SU-DHL-6 (cell line): ENCODE data around the gene PARD6G.

Source experiments
- H2AFZ ChIP-seq: fragments of 200-600 bp; sonication (generic); 2 replicates; pipeline ENCODE4 v1.6.1; 2014; ENCODE audit warnings: low read depth, mild to moderate bottlenecking, moderate library complexity, mixed read lengths, antibody characterized with exemption, low read length; ENCODE audit not compliant: severe bottlenecking
- H3F3A ChIP-seq: fragments of 200-600 bp; shearing (Covaris generic); 2 replicates; pipeline ENCODE4 v1.6.0; 2016; ENCODE audit warnings: antibody characterized with exemption, mild to moderate bottlenecking; ENCODE audit not compliant: insufficient read depth
- H3K27ac ChIP-seq: fragments of 200-600 bp; sonication (generic); 2 replicates; pipeline ENCODE4 v1.5.1; 2016; ENCODE audit warnings: low read depth, mild to moderate bottlenecking, low read length, moderate library complexity, mixed read lengths
- H3K27me3 ChIP-seq: fragments of 200-600 bp; sonication (generic), shearing (Covaris generic); 2 replicates; pipeline ENCODE4 v1.6.0; 2014; ENCODE audit warnings: mild to moderate bottlenecking, low read length
- H3K36me3 ChIP-seq: fragments of 200-600 bp; sonication (generic); 2 replicates; pipeline ENCODE4 v1.6.1; 2014; ENCODE audit warnings: mild to moderate bottlenecking, low read length, mixed read lengths
- H3K4me2 ChIP-seq: fragments of 300-600, 200-600 bp; shearing (Covaris generic), sonication (generic); 2 replicates; pipeline ENCODE4 v1.6.0; 2014; ENCODE audit warnings: low read length, low read depth, mild to moderate bottlenecking; ENCODE audit not compliant: poor library complexity, severe bottlenecking
- H3K4me3 ChIP-seq: fragments of 200-600 bp; sonication (generic); 2 replicates; pipeline ENCODE4 v1.5.1; 2014; ENCODE audit warnings: antibody characterized with exemption, low read length, mild to moderate bottlenecking, mixed read lengths; ENCODE audit not compliant: insufficient read depth, poor library complexity, severe bottlenecking
- H3K79me2 ChIP-seq: fragments of 200-600 bp; sonication (generic); 2 replicates; pipeline ENCODE4 v1.6.1; 2014; ENCODE audit warnings: mild to moderate bottlenecking, low read length, moderate library complexity; ENCODE audit not compliant: insufficient read depth
- H3K9ac ChIP-seq: fragments of 200-600 bp; sonication (generic); 2 replicates; pipeline ENCODE4 v1.7.0; 2014; ENCODE audit warnings: mild to moderate bottlenecking, low read length
- H3K9me2 ChIP-seq: fragments of 200-600 bp; sonication (generic); replicated peaks from 2 replicates; pipeline ENCODE4 v1.6.1; 2014; ENCODE audit warnings: low read length; ENCODE audit not compliant: insufficient read depth
- H3K9me3 ChIP-seq: fragments of 200-600 bp; sonication (generic); 2 replicates; pipeline ENCODE4 v1.6.1; 2014; ENCODE audit warnings: low read length, mixed read lengths; ENCODE audit not compliant: insufficient read depth
- H4K20me1 ChIP-seq: fragments of 200-600 bp; sonication (generic); 2 replicates; pipeline ENCODE4 v1.6.1; 2014; ENCODE audit warnings: low read depth, mild to moderate bottlenecking, antibody characterized with exemption, low read length, moderate library complexity, mixed read lengths
- CTCF ChIP-seq: fragments of 200-600 bp; sonication (generic); IDR thresholded peaks from one replicate; pipeline ENCODE4 v1.5.1; 2017; ENCODE audit warnings: antibody characterized with exemption, mild to moderate bottlenecking, low read length, moderate library complexity; ENCODE audit not compliant: insufficient read depth, poor library complexity, severe bottlenecking
- EZH2phosphoT487 ChIP-seq: fragments of 200-600 bp; sonication (generic), shearing (Covaris generic); conservative IDR thresholded peaks from 2 replicates; pipeline ENCODE4 v1.6.1; 2018; ENCODE audit warnings: mild to moderate bottlenecking, antibody characterized with exemption, low read length, moderate library complexity, mixed read lengths

Gene PARD6G

DNA sequence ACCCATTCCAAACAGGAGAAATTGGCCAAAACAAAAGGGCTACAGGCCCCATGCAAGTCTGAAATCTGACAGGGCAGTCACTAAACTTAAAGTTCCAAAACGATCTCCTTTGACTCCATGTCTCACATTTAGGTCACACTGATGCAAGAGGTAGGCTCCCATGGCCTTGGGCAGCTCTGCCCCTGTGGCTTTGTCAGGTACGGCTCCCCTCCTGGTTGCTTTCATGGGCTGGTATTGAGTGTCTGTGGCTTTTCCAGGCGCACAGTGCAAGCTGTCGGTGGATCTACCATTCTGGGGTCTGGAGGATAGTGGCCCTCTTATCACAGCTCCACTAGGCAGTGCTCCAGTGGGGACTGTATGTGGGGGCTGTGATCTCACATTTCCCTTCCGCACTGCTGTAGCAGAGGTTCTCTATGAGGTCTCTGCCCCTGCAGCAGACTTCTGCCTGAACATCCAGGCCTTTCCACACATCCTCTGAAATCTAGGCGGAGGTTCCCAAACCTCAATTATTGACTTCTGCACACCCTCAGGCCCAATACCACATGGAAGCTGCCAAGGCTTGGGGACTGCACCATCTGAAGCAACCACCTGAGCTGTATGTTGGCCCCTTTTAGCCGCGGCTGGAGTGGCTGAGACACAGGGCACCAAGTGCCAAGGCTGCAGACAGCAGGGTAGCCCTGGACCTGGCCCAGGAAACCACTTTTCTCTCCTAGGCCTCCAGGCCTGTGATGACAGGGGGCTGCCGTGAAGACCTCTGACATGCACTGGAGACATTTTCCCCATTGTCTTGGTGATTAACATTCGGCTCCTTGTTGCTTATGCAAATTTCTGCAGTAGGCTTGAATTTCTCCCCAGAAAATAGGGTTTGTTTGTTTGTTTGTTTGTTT, 28.7 kb downstream of the PARD6G start:
- H3K27me3 ChIP-seq = no peaks in the 10 kb centered on the region
- no peaks in the 10 kb centered on the region for H3F3A ChIP-seq
- no peaks in the 10 kb centered on the region for H3K79me2 ChIP-seq
- no peak overlapping the region for H3K4me3 ChIP-seq
- no peaks in the 10 kb centered on the region for H3K36me3 ChIP-seq
- no peak overlapping the region for H3K27ac ChIP-seq
- no peak for TF ChIP-seq EZH2phosphoT487
- no peak for TF ChIP-seq CTCF
- H3K9ac ChIP-seq = no peak overlapping the region
- peaks cover 4% of the 10 kb centered on the region; the same call in 1 of the 2 replicates for H4K20me1 ChIP-seq
- no peak overlapping the region for H2AFZ ChIP-seq
- no peak overlapping the region for H3K4me2 ChIP-seq
- no peaks in the 10 kb centered on the region for H3K9me2 ChIP-seq
- peaks cover 8% of the 10 kb centered on the region; the same call in 1 of the 2 replicates for H3K9me3 ChIP-seq

DNA sequence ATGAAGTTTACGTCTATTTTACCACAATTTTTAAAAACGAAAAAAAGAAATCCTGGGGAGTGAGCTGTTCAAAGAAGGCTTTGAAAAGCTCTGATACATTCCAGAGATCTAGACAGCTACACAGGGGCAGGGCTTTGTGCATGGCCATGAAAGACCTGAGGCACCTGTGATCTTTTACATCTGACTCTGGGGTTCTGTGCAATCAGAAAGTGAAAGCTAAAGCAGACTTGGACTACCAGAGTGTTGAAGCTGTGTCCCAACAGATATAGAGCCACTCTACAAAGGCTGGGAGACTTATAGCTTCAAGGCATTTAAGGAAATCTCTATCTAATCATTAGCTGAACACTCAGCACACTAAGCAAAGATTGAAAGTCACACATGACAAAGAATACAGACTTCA, 34.1 kb downstream of the PARD6G start:
- no peak overlapping the region for H2AFZ ChIP-seq
- no peak overlapping the region for H3K9ac ChIP-seq
- no peak overlapping the region for H3K4me3 ChIP-seq
- no peaks in the 10 kb centered on the region for H3K9me3 ChIP-seq
- H3K9me2 ChIP-seq = no peaks in the 10 kb centered on the region
- H4K20me1 ChIP-seq = peaks cover 4% of the 10 kb centered on the region; the same call in 1 of the 2 replicates
- no peaks in the 10 kb centered on the region; the same call in 1 of the 2 replicates for H3K27me3 ChIP-seq
- no peak for TF ChIP-seq EZH2phosphoT487
- no peaks in the 10 kb centered on the region for H3F3A ChIP-seq
- H3K27ac ChIP-seq = no peak overlapping the region
- no peaks in the 10 kb centered on the region for H3K36me3 ChIP-seq
- no peak overlapping the region for H3K4me2 ChIP-seq
- no peaks in the 10 kb centered on the region for H3K79me2 ChIP-seq

DNA sequence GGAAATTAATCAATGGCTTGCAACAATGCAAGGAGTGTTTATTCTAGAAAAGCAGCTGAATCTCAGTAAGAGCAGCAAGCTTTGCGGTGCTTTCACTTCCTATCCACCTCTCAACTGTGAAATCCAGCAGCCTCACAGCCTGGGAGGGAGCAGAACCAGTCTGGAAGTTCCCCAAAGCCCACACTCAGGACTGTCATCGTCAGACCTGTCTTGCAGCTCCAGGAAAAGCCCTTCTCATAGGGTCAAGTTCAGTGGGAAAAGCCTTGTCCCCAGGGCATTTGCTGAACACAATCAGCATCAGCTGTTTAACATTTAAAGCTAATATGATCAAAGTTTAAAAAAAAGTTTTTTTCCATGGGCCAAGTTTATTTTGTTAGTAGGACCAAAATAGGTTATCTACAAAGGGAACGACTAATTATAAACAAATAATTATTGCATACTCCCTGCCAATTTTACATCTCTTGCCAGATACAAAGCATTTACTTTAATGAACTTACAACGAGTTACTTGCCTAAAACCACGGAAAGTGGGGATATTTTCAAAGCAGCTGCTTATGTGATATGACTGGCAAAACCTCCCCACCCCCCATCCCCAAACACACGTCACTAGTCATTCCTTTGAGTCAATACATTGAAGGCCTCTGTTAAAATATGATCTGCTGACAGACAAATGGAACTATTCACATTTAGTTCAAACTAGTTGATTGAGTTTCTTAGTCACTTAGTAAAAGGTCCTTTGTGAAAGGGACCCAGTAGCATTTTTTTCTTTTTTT, 36.8 kb downstream of the PARD6G start:
- Histone ChIP-seq H3K79me2 (no peaks in the 10 kb centered on the region), H4K20me1 (peaks cover 1% of the 10 kb centered on the region; the same call in 1 of the 2 replicates), H3F3A (no peaks in the 10 kb centered on the region), H3K27ac (no peak overlapping the region), H3K9me2 (no peaks in the 10 kb centered on the region), H2AFZ (no peak overlapping the region), H3K4me2 (no peak overlapping the region), H3K9me3 (no peaks in the 10 kb centered on the region), H3K4me3 (no peak overlapping the region), H3K9ac (no peak overlapping the region), H3K27me3 (no peaks in the 10 kb centered on the region; the same call in 1 of the 2 replicates), H3K36me3 (no peaks in the 10 kb centered on the region)
- TF ChIP-seq CTCF (no peak), EZH2phosphoT487 (no peak)
